Tibial artery (tissue), 4 donors: ENCODE data around the gene ATPAF1.
A peak's percentile ranks its signal among the peaks of the same experiment; 100 is the strongest.

Source experiments
- DNase-seq, 2 donors: peaks; one replicate each; pipeline ENCODE4 v3.0.0-alpha.2; 2019
- H3K27ac ChIP-seq, 2 donors: fragments of 200-600 bp; sonication (generic) in 1 of 2; 1 replicate in 1 of 2; 2 replicates in 1 of 2; pipeline ENCODE4 v1.5.1; 2018 to 2019; ENCODE audit warnings: mild to moderate bottlenecking in 1 of 2
- H3K27me3 ChIP-seq, 2 donors: fragments of 200-600 bp; sonication (generic) in 1 of 2; one replicate each; pipeline versions ENCODE4 v1.5.1 to v1.6.0; 2016 to 2019
- H3K36me3 ChIP-seq, 3 donors: fragments of 200-600 bp; sonication (generic) in 2 of 3; one replicate each; pipeline ENCODE4 v1.5.1; 2016 to 2019; ENCODE audit warnings: mild to moderate bottlenecking in 2 of 3
- H3K4me1 ChIP-seq, 4 donors: fragments of 200-600 bp; sonication (generic) in 2 of 4; 1 replicate in 3 of 4; 2 replicates in 1 of 4; pipeline ENCODE4 v1.5.1; 2016 to 2019
- H3K4me3 ChIP-seq, 2 donors: fragments of 200-600 bp; sonication (generic) in 1 of 2; 1 replicate in 1 of 2; 2 replicates in 1 of 2; pipeline ENCODE4 v1.5.1; 2018 to 2019; ENCODE audit warnings: mild to moderate bottlenecking in 2 of 2
- H3K9me3 ChIP-seq, 3 donors: fragments of 200-600 bp; sonication (generic) in 1 of 3; one replicate each; pipeline ENCODE4 v1.5.1; 2016 to 2019
- CTCF ChIP-seq, 2 experiments: fragments of 200-600 bp in 1 of 2; fragments of 450-650 bp in 1 of 2; IDR thresholded peaks; one replicate each; pipeline ENCODE4 v1.5.1; 2017 to 2019; ENCODE audit warnings: antibody characterized with exemption in 2 of 2, mild to moderate bottlenecking in 1 of 2, moderate library complexity in 1 of 2
- intact Hi-C: fragments of 100-400 bp; cut with DNase I; formaldehyde crosslinking; loops from one replicate; pipeline ENCODE4 v1.15.0; 2023; ENCODE audit warnings: low total_unique reads

Gene ATPAF1

GRCh38 chr1:46646844-46647243, 21.3 kb downstream of the ATPAF1 start:
- no peak overlapping the region for H3K27ac ChIP-seq
- peaks cover 24 to 58% (median 41%) of the 10 kb centered on the region in 3 donors for H3K36me3 ChIP-seq
- no peaks in the 10 kb centered on the region for H3K27me3 ChIP-seq
- TF ChIP-seq CTCF (IDR thresholded peaks at IDR 0.05) = no peak
- no peak overlapping the region for H3K4me3 ChIP-seq
- DNase-seq = no peak
- peaks cover 0 to 5% (median 0%) of the 10 kb centered on the region in 3 donors for H3K9me3 ChIP-seq
- H3K4me1 ChIP-seq = peaks cover 0 to 18% (median 1%) of the 10 kb centered on the region in 4 donors
- intact Hi-C loops = no loop called here

GRCh38 chr1:46646331-46646730, 21.8 kb downstream of the ATPAF1 start:
- peaks cover 27 to 62% (median 41%) of the 10 kb centered on the region in 3 donors for H3K36me3 ChIP-seq
- H3K27ac ChIP-seq = no peak overlapping the region
- peaks cover 0 to 18% (median 1%) of the 10 kb centered on the region in 4 donors for H3K4me1 ChIP-seq
- no peak for DNase-seq
- TF ChIP-seq CTCF (IDR thresholded peaks at IDR 0.05) = no peak
- H3K9me3 ChIP-seq = peaks cover 0 to 5% (median 0%) of the 10 kb centered on the region in 3 donors
- no peaks in the 10 kb centered on the region for H3K27me3 ChIP-seq
- intact Hi-C loops = no loop called here
- H3K4me3 ChIP-seq = no peak overlapping the region

- intact Hi-C loops = no loop called here
- DNase-seq = no peak
- TF ChIP-seq CTCF (IDR thresholded peaks at IDR 0.05) = no peak
- Histone ChIP-seq H3K9me3 (peaks cover 0 to 5% (median 0%) of the 10 kb centered on the region in 3 donors), H3K27ac (no peak overlapping the region), H3K4me1 (peaks cover 0 to 18% (median 1%) of the 10 kb centered on the region in 4 donors), H3K36me3 (peaks cover 27 to 60% (median 41%) of the 10 kb centered on the region in 3 donors), H3K4me3 (no peak overlapping the region), H3K27me3 (no peaks in the 10 kb centered on the region)
These were observed 22.3 kb downstream of the ATPAF1 start for GRCh38 chr1:46645815-46646214.

- Histone ChIP-seq H3K9me3 (no peaks in the 10 kb centered on the region), H3K27me3 (no peaks in the 10 kb centered on the region), H3K36me3 (peaks cover 9 to 38% (median 24%) of the 10 kb centered on the region in 3 donors), H3K4me1 (peaks cover 0 to 34% (median 1%) of the 10 kb centered on the region in 4 donors), H3K27ac (peak overlapping the region in 1 of 2 donors; percentile 40), H3K4me3 (no peak overlapping the region)
- no peak for DNase-seq
- intact Hi-C loops = no loop called here
- no peak for TF ChIP-seq CTCF (IDR thresholded peaks at IDR 0.05)
These were observed 24.8 kb downstream of the ATPAF1 start for GRCh38 chr1:46643368-46643775.

GRCh38 chr1:46642115-46642680, 26.0 kb downstream of the ATPAF1 start:
- DNase-seq = no peak
- Histone ChIP-seq H3K36me3 (peaks cover 9 to 26% (median 17%) of the 10 kb centered on the region in 3 donors), H3K4me3 (no peak overlapping the region), H3K9me3 (no peaks in the 10 kb centered on the region), H3K4me1 (peaks cover 0 to 46% (median 9%) of the 10 kb centered on the region in 4 donors), H3K27ac (peak overlapping the region in 1 of 2 donors; percentile 40), H3K27me3 (no peaks in the 10 kb centered on the region)
- TF ChIP-seq CTCF (IDR thresholded peaks at IDR 0.05) = no peak
- intact Hi-C loops = no loop called here
